Upper lobe of left lung (tissue), 6 donors: ENCODE measurements around the gene SPACA7. TPM values are rescaled to one million over a fixed set of nuclear protein-coding genes. Genes with fewer than 3 reads are reported as not detected.
"Not testable (repeated sequence)": the region's sequence is repeated elsewhere in the genome, so short reads cannot be mapped to it uniquely, and the experiment has no call there.

Experiments
- ATAC-seq, 2 donors: fragments of 200-7000 bp; cut with Tn5 transposase; one replicate each; pipeline ENCODE4 v1.9.1; 2022; ENCODE audit warnings: mild to moderate bottlenecking in 2 of 2, moderate library complexity in 2 of 2; ENCODE audit not compliant: low FRiP score in 2 of 2
- DNase-seq, 2 donors: peaks; one replicate each; pipeline ENCODE4 v3.0.0-alpha.2; 2019 to 2020
- H3K27ac ChIP-seq, 4 donors: fragments of 200-600 bp; sonication (generic); one replicate each; pipeline ENCODE4 v1.5.1; 2016 to 2019
- H3K27me3 ChIP-seq, 4 donors: fragments of 200-600 bp; sonication (generic); one replicate each; pipeline ENCODE4 v1.5.1; 2017 to 2019
- H3K36me3 ChIP-seq, 4 donors: fragments of 200-600 bp; sonication (generic); one replicate each; pipeline ENCODE4 v1.5.1; 2016 to 2019
- H3K4me1 ChIP-seq, 4 donors: fragments of 200-600 bp; sonication (generic); one replicate each; pipeline ENCODE4 v1.5.1; 2018 to 2019
- H3K4me3 ChIP-seq, 4 donors: fragments of 200-600 bp; sonication (generic); one replicate each; pipeline ENCODE4 v1.5.1; 2017 to 2019; ENCODE audit warnings: mild to moderate bottlenecking in 2 of 4, moderate library complexity in 1 of 4
- H3K9me3 ChIP-seq, 4 donors: fragments of 200-600 bp; sonication (generic); one replicate each; pipeline ENCODE4 v1.5.1; 2018 to 2019
- EP300 ChIP-seq, 4 donors: sonication (generic); formaldehyde crosslinking; IDR thresholded peaks; one replicate each; pipeline ENCODE4 v1.5.1; 2017; ENCODE audit warnings: antibody characterized with exemption in 4 of 4, control low read depth in 2 of 4
- POLR2A ChIP-seq, 4 donors: fragments of 450-650 bp; IDR thresholded peaks; one replicate each; pipeline ENCODE4 v1.5.1; 2016 to 2017; ENCODE audit warnings: antibody characterized with exemption in 4 of 4, mild to moderate bottlenecking in 2 of 4
- POLR2AphosphoS5 ChIP-seq, 2 donors: sonication (generic); formaldehyde crosslinking; IDR thresholded peaks; one replicate each; pipeline ENCODE4 v1.5.1; 2017; ENCODE audit warnings: antibody characterized with exemption in 2 of 2
- WGBS, 2 donors: methylation state at CpG; one replicate each; pipeline ENCODE4 v1.1.5; 2017 to 2018; 5-methylcytosine and 5-hydroxymethylcytosine counted together
- total RNA-seq, 6 donors: library from RNA; depleted of rRNA in 4 of 6; stranded (reverse); fragments of >200 nt in 4 of 6; gene quantifications; one replicate each; pipeline versions ENCODE4 v1.1.0 to v1.2.1, GENCODE V29; 2016 to 2021
- TF ChIP-seq, protein P1 (sequence below), 6 experiments: fragments of 450-650 bp in 4 of 6; fragments of 200-600 bp in 2 of 6; sonication (generic) in 2 of 6; IDR thresholded peaks; one replicate each; pipeline ENCODE4 v1.5.1; 2016 to 2019; ENCODE audit warnings: antibody characterized with exemption in 6 of 6
- donor health status: DM: no; HTN: no; CAD: no; lungs with moderate emphysema.
- donor health status: DM: no; HTN: yes; CAD: no; lungs with severe emphysema.

Gene SPACA7
- total RNA-seq, 6 donors from 2014 or later = not detected

DNA sequence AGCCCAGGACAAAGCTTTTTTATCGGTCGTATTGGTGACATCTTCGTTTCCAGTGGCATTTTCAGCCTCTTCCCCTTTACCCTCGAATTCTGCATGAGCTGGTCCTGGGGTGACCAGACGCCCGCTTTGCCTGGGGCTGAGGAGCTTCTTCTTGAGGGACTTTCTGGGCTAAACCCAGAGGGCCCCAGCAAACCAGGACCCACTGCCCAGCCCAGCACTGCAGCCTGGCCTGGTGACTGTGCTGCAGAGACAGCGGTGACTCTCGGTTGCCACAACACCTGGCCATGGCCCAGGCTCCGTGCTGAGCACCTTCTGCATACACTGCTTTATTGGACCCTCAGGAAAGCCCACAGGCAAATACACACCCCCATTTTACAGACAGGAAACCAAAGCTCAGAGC, 21.0 kb downstream of the SPACA7 start:
- Histone ChIP-seq H3K36me3 (no peaks in the 10 kb centered on the region), H3K27ac (no peak overlapping the region), H3K4me3 (no peak overlapping the region), H3K4me1 (no peaks in the 10 kb centered on the region), H3K9me3 (no peaks in the 10 kb centered on the region), H3K27me3 (no peaks in the 10 kb centered on the region)
- peak in 1 of 2 donors; percentile 27 for DNase-seq
- 84 to 94% methylated on average over 7 to 9 of the region's 9 CpGs for WGBS, 2 donors
- TF ChIP-seq POLR2AphosphoS5 (IDR thresholded peaks at IDR 0.05) = no peak
- TF ChIP-seq, protein P1, sequence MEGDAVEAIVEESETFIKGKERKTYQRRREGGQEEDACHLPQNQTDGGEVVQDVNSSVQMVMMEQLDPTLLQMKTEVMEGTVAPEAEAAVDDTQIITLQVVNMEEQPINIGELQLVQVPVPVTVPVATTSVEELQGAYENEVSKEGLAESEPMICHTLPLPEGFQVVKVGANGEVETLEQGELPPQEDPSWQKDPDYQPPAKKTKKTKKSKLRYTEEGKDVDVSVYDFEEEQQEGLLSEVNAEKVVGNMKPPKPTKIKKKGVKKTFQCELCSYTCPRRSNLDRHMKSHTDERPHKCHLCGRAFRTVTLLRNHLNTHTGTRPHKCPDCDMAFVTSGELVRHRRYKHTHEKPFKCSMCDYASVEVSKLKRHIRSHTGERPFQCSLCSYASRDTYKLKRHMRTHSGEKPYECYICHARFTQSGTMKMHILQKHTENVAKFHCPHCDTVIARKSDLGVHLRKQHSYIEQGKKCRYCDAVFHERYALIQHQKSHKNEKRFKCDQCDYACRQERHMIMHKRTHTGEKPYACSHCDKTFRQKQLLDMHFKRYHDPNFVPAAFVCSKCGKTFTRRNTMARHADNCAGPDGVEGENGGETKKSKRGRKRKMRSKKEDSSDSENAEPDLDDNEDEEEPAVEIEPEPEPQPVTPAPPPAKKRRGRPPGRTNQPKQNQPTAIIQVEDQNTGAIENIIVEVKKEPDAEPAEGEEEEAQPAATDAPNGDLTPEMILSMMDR (IDR thresholded peaks at IDR 0.05) = no peak
- no peak for TF ChIP-seq EP300 (IDR thresholded peaks at IDR 0.05)
- no peak for TF ChIP-seq POLR2A (IDR thresholded peaks at IDR 0.05)
- no peak for ATAC-seq

DNA sequence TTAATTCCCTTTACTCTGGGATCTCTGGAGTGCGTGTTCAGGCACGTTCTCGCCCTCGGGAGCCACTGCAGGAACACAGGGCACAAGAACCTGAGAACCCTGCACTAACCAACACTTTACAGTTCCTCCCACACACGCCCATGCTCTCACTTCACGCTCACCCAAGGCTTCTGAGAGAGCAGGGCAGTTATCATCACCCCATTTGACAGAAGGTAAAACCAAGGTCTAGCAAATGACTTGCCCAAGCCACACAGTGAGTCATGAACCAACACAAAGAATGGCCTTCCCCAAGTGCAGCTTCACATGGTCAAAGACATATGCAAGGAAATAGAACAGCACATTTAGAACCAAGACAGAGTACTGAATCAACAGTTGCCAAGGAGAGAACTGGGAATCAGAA, 22.2 kb downstream of the SPACA7 start:
- ATAC-seq, H3K4me1 ChIP-seq, H3K4me3 ChIP-seq, H3K27ac ChIP-seq, H3K36me3 ChIP-seq, H3K27me3 ChIP-seq, H3K9me3 ChIP-seq, DNase-seq: not testable (repeated sequence)
- 82 to 88% methylated on average over 4 of the region's 6 CpGs for WGBS, 2 donors

DNA sequence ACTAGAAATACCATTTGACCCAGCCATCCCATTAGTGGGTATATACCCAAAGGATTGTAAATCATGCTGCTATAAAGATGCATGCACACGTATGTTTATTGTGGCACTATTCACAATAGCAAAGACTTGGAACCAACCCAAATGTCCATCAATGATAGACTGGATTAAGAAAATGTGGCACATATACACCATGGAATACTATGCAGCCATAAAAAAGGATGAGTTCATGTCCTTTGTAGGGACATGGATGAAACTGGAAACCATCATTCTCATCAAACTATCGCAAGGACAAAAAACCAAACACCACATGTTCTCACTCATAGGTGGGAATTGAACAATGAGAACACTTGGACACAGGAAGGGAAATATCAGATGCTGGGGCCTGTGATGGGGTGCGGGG, 33.7 kb downstream of the SPACA7 start:
- not testable (repeated sequence) for DNase-seq, H3K9me3 ChIP-seq, H3K4me1 ChIP-seq, H3K4me3 ChIP-seq, H3K27ac ChIP-seq, ATAC-seq, H3K27me3 ChIP-seq, H3K36me3 ChIP-seq
- WGBS, 2 donors = 60 to 82% methylated on average over 3 of the region's 3 CpGs

DNA sequence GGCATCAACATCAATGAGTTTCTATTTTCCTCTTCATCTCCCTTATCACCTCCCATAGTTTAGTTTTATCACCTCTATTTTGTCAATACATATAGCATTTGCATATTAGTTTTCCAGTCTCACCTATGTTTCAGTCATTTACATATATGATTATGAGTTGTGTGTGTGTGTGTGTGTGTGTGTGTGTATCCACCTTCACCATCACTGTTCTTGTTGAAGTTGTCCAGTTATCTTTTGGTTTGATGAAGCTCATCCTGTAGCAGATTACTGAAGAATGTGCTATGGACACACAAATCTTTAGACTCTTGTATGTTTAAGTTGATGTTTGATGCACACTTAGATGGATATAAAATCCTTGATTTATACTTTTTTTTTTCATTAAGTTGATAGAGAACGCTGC, 40.5 kb downstream of the SPACA7 start:
- 76 to 89% methylated on average over 1 of the region's 1 CpG for WGBS, 2 donors
- no peaks in the 10 kb centered on the region for H3K4me1 ChIP-seq
- H3K4me3 ChIP-seq = no peak overlapping the region
- H3K9me3 ChIP-seq = peaks cover 8 to 38% (median 36%) of the 10 kb centered on the region in 4 donors
- no peak overlapping the region for H3K27ac ChIP-seq
- no peaks in the 10 kb centered on the region for H3K36me3 ChIP-seq
- ATAC-seq (no peak), DNase-seq (no peak)
- no peaks in the 10 kb centered on the region for H3K27me3 ChIP-seq
- TF ChIP-seq POLR2AphosphoS5 (IDR thresholded peaks at IDR 0.05) (no peak), EP300 (IDR thresholded peaks at IDR 0.05) (no peak), POLR2A (IDR thresholded peaks at IDR 0.05) (no peak)
- TF ChIP-seq, protein P1 (IDR thresholded peaks at IDR 0.05) = no peak

DNA sequence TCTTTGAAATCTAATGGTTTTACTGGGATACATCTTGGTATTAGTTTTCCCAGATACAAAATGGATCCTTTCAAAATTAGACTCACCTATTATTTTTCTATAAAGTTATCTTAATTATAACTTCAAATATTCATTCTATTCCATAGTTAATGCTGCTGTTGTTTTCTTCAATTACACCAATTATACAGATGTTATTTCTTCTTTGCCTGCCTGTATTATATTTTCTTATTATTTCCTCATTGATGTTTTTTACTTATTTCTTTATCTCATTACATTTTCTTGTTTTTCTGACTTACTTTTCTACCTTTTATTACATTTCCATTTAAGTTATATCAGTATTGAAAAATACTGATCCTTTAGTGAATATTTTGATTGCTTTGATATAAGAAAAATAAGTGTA, 40.9 kb downstream of the SPACA7 start:
- DNase-seq = no peak
- Histone ChIP-seq H3K9me3 (peaks cover 8 to 38% (median 37%) of the 10 kb centered on the region in 4 donors), H3K4me1 (no peaks in the 10 kb centered on the region), H3K36me3 (no peaks in the 10 kb centered on the region), H3K27ac (no peak overlapping the region), H3K27me3 (no peaks in the 10 kb centered on the region), H3K4me3 (no peak overlapping the region)
- ATAC-seq = no peak
- TF ChIP-seq EP300 (IDR thresholded peaks at IDR 0.05) = no peak
- TF ChIP-seq POLR2A (IDR thresholded peaks at IDR 0.05) = no peak
- TF ChIP-seq, protein P1 (IDR thresholded peaks at IDR 0.05) = no peak
- no peak for TF ChIP-seq POLR2AphosphoS5 (IDR thresholded peaks at IDR 0.05)

DNA sequence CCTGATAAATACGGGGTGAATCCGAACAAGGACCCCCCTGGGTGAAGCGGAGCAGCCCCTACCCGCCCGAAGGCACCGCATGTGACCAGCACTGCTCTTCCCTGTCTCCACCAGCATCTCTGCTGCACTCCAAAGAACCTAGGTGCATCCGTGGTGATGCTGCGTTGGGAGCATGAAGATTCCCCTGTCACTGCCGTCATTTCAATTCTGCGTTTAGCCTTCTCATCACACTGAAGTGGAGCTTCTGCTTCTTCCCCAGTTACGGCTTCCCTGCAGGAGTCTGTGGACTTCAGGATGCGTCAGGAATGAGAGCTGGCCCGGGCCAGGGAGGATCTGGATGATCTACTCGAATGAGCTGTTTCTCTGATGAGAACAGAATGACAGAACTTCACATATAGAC, 47.9 kb downstream of the SPACA7 start:
- 84 to 85% methylated on average over 14 of the region's 14 CpGs for WGBS, 2 donors
- no peaks in the 10 kb centered on the region for H3K27me3 ChIP-seq
- no peak overlapping the region for H3K4me3 ChIP-seq
- H3K9me3 ChIP-seq = peaks cover 0 to 21% (median 20%) of the 10 kb centered on the region in 4 donors
- ATAC-seq (no peak), DNase-seq (no peak)
- no peaks in the 10 kb centered on the region for H3K4me1 ChIP-seq
- TF ChIP-seq, protein P1 (IDR thresholded peaks at IDR 0.05) = no peak
- TF ChIP-seq POLR2A (IDR thresholded peaks at IDR 0.05) (no peak), EP300 (IDR thresholded peaks at IDR 0.05) (no peak), POLR2AphosphoS5 (IDR thresholded peaks at IDR 0.05) (no peak)
- no peak overlapping the region for H3K27ac ChIP-seq
- no peaks in the 10 kb centered on the region for H3K36me3 ChIP-seq
